ENCODE data around the gene MOB2.

The MOB2 gene

GRCh38 chr11:1486054-1486825, at the start of gene MOB2:
Gene MOB2 (minus strand): TSS chr11:1486779. CDS start chr11:1486556, 223 bp downstream.
- Histone ChIP-seq H4K20me1 (ENCODE audit: insufficient read depth, low read length, poor library complexity, severe bottlenecking) (peaks cover 5% of the 10 kb centered on the region), H3K4me2 (ENCODE audit: low read depth, low read length, poor library complexity, severe bottlenecking) (no peak within 1 kb of the TSS), H3K27me3 (ENCODE audit: insufficient read depth, low read length, poor library complexity, severe bottlenecking) (no peaks in the 10 kb centered on the region), H3K4me3 (ENCODE audit: low read length, poor library complexity, severe bottlenecking) (no peak within 1 kb of the TSS), H2AFZ (ENCODE audit: low read length) (no peak within 1 kb of the TSS), H3K79me2 (ENCODE audit: insufficient read depth, low read length) (peaks cover 45% of the 10 kb centered on the region; the same call in 1 of the 2 replicates), H3K9ac (ENCODE audit: low read depth, low read length, poor library complexity, severe bottlenecking) (no peak within 1 kb of the TSS), H3K9me3 (ENCODE audit: insufficient read depth, low read depth, low read length) (no peaks in the 10 kb centered on the region), H3K36me3 (ENCODE audit: insufficient read depth, low read length) (no peaks in the 10 kb centered on the region), H3K4me1 (ENCODE audit: insufficient read depth, low read length, poor library complexity, severe bottlenecking) (no peaks in the 10 kb centered on the region), H3F3A (ENCODE audit: low read depth) (no peaks in the 10 kb centered on the region), H3K9me2 (replicated peaks; ENCODE audit: low read depth, low read length) (no peaks in the 10 kb centered on the region)
- TF ChIP-seq CTCF (conservative IDR thresholded peaks at IDR 0.05; ENCODE audit: low read length): no peak
- TF ChIP-seq EZH2phosphoT487 (IDR thresholded peaks at IDR 0.05; ENCODE audit: borderline replicate concordance): no peak

GRCh38 chr11:1534682-1535081, 48.1 kb upstream of the MOB2 start:
- H3K4me1 ChIP-seq (ENCODE audit: insufficient read depth, low read length, poor library complexity, severe bottlenecking): peaks cover 17% of the 10 kb centered on the region
- H4K20me1 ChIP-seq (ENCODE audit: insufficient read depth, low read length, poor library complexity, severe bottlenecking): peaks cover 18% of the 10 kb centered on the region
- H2AFZ ChIP-seq (ENCODE audit: low read length): no peak overlapping the region
- H3K36me3 ChIP-seq (ENCODE audit: insufficient read depth, low read length): no peaks in the 10 kb centered on the region
- H3K4me3 ChIP-seq (ENCODE audit: low read length, poor library complexity, severe bottlenecking): no peak overlapping the region
- no peak overlapping the region for H3K4me2 ChIP-seq (ENCODE audit: low read depth, low read length, poor library complexity, severe bottlenecking)
- H3F3A ChIP-seq (ENCODE audit: low read depth): no peaks in the 10 kb centered on the region
- H3K9ac ChIP-seq (ENCODE audit: low read depth, low read length, poor library complexity, severe bottlenecking): no peak overlapping the region
- TF ChIP-seq CTCF (conservative IDR thresholded peaks at IDR 0.05; ENCODE audit: low read length): no peak
- TF ChIP-seq EZH2phosphoT487 (IDR thresholded peaks at IDR 0.05; ENCODE audit: borderline replicate concordance): no peak
- H3K79me2 ChIP-seq (ENCODE audit: insufficient read depth, low read length): peaks cover 74% of the 10 kb centered on the region
- H3K9me2 ChIP-seq (replicated peaks; ENCODE audit: low read depth, low read length): no peaks in the 10 kb centered on the region
- no peaks in the 10 kb centered on the region for H3K27me3 ChIP-seq (ENCODE audit: insufficient read depth, low read length, poor library complexity, severe bottlenecking)
- no peaks in the 10 kb centered on the region for H3K9me3 ChIP-seq (ENCODE audit: insufficient read depth, low read depth, low read length)

GRCh38 chr11:1534171-1534570, 47.6 kb upstream of the MOB2 start:
- Histone ChIP-seq H3K9me3 (ENCODE audit: insufficient read depth, low read depth, low read length) (no peaks in the 10 kb centered on the region), H2AFZ (ENCODE audit: low read length) (no peak overlapping the region), H3K4me3 (ENCODE audit: low read length, poor library complexity, severe bottlenecking) (no peak overlapping the region), H3K27me3 (ENCODE audit: insufficient read depth, low read length, poor library complexity, severe bottlenecking) (no peaks in the 10 kb centered on the region), H3F3A (ENCODE audit: low read depth) (no peaks in the 10 kb centered on the region), H3K4me2 (ENCODE audit: low read depth, low read length, poor library complexity, severe bottlenecking) (no peak overlapping the region), H3K4me1 (ENCODE audit: insufficient read depth, low read length, poor library complexity, severe bottlenecking) (peaks cover 17% of the 10 kb centered on the region), H3K36me3 (ENCODE audit: insufficient read depth, low read length) (no peaks in the 10 kb centered on the region), H3K9ac (ENCODE audit: low read depth, low read length, poor library complexity, severe bottlenecking) (no peak overlapping the region), H4K20me1 (ENCODE audit: insufficient read depth, low read length, poor library complexity, severe bottlenecking) (peaks cover 18% of the 10 kb centered on the region), H3K79me2 (ENCODE audit: insufficient read depth, low read length) (peaks cover 80% of the 10 kb centered on the region), H3K9me2 (replicated peaks; ENCODE audit: low read depth, low read length) (no peaks in the 10 kb centered on the region)
- no peak for TF ChIP-seq EZH2phosphoT487 (IDR thresholded peaks at IDR 0.05; ENCODE audit: borderline replicate concordance)
- no peak for TF ChIP-seq CTCF (conservative IDR thresholded peaks at IDR 0.05; ENCODE audit: low read length)
